Large intestine (tissue), 3 donors: ENCODE measurements around the gene ASCL1. TPM values are rescaled to one million over a fixed set of nuclear protein-coding genes. Genes with fewer than 3 reads are reported as not detected.

Experiments
- DNase-seq, 2 donors: peaks; one replicate each; pipeline versions ENCODE4 v3.0.0 to v3.0.0-alpha.2; 2013
- H3K27ac ChIP-seq: one replicate; pipeline ENCODE4 v1.5.1; 2013; ENCODE audit warnings: low read length
- H3K27me3 ChIP-seq: 2 replicates; pipeline ENCODE4 v1.6.1; 2013; ENCODE audit warnings: low read length; ENCODE audit not compliant: control insufficient read depth, insufficient read depth
- H3K36me3 ChIP-seq: 2 replicates; pipeline ENCODE4 v1.6.1; 2013; ENCODE audit warnings: low read length; ENCODE audit not compliant: control insufficient read depth, insufficient read depth
- H3K4me1 ChIP-seq: one replicate; pipeline ENCODE4 v1.6.1; 2013; ENCODE audit warnings: low read length; ENCODE audit not compliant: control insufficient read depth, insufficient read depth
- H3K4me3 ChIP-seq: one replicate; pipeline ENCODE4 v1.5.1; 2013; ENCODE audit warnings: low read length
- H3K9me3 ChIP-seq: one replicate; pipeline ENCODE4 v1.6.1; 2013; ENCODE audit warnings: mild to moderate bottlenecking, low read depth, low read length, moderate library complexity; ENCODE audit not compliant: control insufficient read depth
- WGBS: methylation state at CpG from one replicate; pipeline ENCODE4 v1.1.5; 2013; ENCODE audit warnings: low lambda C conversion rate; ENCODE audit not compliant: insufficient coverage; 5-methylcytosine and 5-hydroxymethylcytosine counted together
- polyA plus RNA-seq: library from polyadenylated mRNA; unstranded; fragments of 120-200 nt; gene quantifications from one replicate; pipeline ENCODE4 v1.2.1, GENCODE V29; 2013

Gene ASCL1
- polyA plus RNA-seq, 1 donor: 6.4 TPM

DNA sequence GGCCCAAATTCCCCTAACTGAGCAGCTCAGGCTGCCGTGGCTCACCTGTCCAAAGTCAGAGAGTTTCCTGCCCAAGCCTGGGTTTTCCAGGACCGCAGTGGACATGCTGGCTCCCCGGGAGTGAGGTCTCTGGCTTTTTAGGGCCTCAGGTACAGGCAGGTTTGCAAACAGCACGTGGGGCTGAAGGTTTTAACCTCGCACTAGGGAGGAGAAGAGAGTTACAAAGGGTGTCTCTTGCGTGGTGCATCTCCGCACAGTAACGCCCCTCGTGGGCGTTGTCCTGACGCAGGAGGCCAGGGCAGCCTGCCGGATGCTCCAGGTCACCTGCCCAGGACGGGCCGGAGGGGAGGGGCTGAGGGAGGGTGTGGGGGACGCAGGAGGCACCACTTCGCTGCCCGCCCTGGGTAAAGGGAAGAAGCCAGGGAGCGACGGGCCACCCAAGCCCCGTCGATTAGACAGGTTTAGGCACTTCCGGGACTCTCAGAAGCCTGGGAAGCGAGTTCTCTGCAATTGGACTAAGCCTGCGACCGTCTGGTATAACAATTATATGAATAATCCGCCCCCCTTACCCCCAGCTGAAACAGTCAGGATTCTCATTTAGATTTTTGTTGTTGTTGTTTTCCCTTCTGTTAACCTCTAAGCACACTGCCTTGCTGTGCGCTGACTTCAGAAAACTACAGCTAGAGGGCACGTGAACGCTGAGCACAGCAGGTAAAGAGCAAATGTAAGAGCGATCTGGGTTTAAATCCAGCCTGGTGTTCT is 40.3 kb upstream of the ASCL1 start, which contains the start of gene PAH:
Gene PAH (minus strand): TSS at position 219 of the 762 bp plus-strand sequence. CDS start 114 bp downstream, at position 105.
- Histone ChIP-seq H3K27ac (peak within 1 kb of the TSS; percentile 90), H3K4me3 (peak within 1 kb of the TSS; percentile 41), H3K27me3 (no peaks in the 10 kb centered on the region), H3K36me3 (no peaks in the 10 kb centered on the region), H3K9me3 (no peaks in the 10 kb centered on the region), H3K4me1 (peaks cover 38% of the 10 kb centered on the region)
- no CpG with 5 or more reads among the region's 30 CpGs for WGBS
- DNase-seq: peak; percentile 92 to 93

DNA sequence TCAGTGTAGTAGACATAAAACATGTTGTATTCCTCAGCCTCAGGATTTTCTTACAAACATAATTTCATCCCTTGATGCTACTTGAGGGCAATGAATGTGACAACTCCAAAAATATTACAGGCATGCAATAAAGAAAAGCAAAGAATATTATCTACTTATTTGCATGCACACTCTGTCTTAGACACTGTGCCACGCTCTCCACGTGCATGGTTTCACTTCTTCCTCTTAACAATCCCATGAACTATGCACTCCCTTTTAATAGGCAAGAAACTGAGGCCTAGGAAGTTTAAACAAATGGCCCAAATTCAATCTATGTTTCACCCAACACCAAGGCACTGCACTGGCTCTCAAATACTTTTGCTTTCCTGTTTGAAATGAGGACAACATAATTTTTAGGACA is 38.6 kb upstream of the ASCL1 start:
- DNase-seq: peak; percentile 26 to 63
- 7% methylated on average over 2 of the region's 2 CpGs for WGBS

DNA sequence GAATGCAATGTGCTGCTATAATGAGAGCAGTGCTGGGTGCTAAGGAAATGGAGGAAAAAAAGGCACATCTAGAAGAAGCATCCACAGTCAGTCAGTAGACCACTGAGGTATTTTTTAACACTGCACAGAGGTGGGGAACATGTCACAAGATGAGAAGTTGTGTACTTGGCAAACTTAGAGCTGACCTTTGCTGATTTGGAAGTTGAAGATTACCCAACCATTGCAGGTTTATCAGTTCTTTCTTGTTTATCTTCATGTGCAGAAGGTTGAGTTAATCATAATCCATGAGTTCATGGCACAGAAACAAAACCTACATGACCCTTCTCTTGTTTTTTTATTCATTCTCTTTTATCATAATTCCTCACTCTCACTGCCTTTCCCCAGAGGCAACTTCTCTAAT is 37.2 kb upstream of the ASCL1 start:
- Histone ChIP-seq H3K9me3 (no peaks in the 10 kb centered on the region), H3K27ac (peak overlapping the region; percentile 71), H3K27me3 (no peaks in the 10 kb centered on the region), H3K4me3 (no peak overlapping the region), H3K4me1 (peaks cover 38% of the 10 kb centered on the region), H3K36me3 (no peaks in the 10 kb centered on the region)
- peak; percentile 73 to 83 for DNase-seq

More for the DNA sequence above, 38.6 kb upstream of the ASCL1 start:
- Histone ChIP-seq H3K9me3 (no peaks in the 10 kb centered on the region), H3K27ac (peak overlapping the region; percentile 90), H3K4me1 (peaks cover 38% of the 10 kb centered on the region), H3K4me3 (no peak overlapping the region), H3K36me3 (no peaks in the 10 kb centered on the region), H3K27me3 (no peaks in the 10 kb centered on the region)

DNA sequence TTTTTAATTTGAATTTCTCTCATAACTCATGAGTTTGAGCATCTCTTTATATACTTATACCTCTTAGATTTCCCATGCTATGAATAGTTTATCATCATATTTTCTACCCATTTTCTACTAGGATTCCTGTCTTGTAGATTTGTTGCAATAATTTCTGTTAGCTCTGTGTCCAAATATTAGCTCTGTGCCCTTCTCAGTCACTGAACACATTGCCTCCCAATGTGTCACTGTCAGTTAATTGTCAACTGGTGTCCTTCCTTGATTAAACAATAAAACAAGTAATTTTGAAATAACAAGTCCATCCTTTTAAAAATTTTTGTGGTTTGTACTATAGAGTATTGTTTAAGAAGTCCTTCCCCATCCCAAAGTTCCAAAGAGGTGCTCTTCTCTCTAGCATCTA is 36.2 kb upstream of the ASCL1 start:
- Histone ChIP-seq H3K4me3 (no peak overlapping the region), H3K27ac (peak overlapping the region; percentile 29), H3K36me3 (no peaks in the 10 kb centered on the region), H3K9me3 (no peaks in the 10 kb centered on the region), H3K27me3 (no peaks in the 10 kb centered on the region), H3K4me1 (peaks cover 38% of the 10 kb centered on the region)
- no peak for DNase-seq

DNA sequence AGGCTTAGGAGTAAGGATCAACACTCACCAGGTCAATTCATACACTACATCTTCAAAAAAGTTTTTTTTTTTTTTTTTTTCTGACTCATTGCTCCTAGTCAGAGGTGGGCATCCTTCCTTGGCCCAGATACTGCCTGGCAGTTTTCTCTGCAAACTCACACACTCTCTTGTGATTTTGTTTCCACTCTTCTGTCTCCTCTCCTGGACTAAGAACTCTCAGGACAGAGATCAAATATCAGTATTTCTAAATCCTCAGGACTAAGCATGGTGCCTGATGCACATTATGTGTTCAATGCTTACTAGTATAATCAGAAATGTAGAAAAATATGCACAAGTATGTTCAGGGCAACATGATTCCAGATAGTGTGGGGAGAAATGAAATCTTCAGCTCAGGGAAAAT is 30.3 kb upstream of the ASCL1 start:
- Histone ChIP-seq H3K4me1 (no peaks in the 10 kb centered on the region), H3K27me3 (no peaks in the 10 kb centered on the region), H3K4me3 (no peak overlapping the region), H3K36me3 (no peaks in the 10 kb centered on the region), H3K27ac (no peak overlapping the region), H3K9me3 (no peaks in the 10 kb centered on the region)
- DNase-seq: no peak

DNA sequence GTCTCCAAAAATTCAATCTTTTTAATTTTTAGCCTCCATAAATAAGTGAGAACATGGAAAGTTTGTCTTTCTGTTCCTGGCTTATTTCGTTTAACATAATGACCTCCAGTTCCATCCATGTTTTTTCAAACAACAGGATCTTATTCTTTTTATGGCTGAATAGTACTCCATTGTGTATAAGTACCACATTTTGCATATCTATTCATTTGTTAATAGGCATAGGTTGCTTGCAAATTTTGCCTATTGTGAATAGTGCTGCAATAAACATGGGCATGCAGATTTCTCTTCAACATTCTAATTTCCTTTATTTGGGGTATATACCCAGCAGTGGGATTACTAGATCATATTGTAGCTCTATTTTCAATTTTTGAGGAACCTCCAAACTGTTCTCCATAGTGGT is 24.3 kb upstream of the ASCL1 start:
- WGBS: no CpG with 5 or more reads among the region's 1 CpG
- Histone ChIP-seq H3K4me3 (no peak overlapping the region), H3K4me1 (no peaks in the 10 kb centered on the region), H3K36me3 (no peaks in the 10 kb centered on the region), H3K9me3 (no peaks in the 10 kb centered on the region), H3K27ac (no peak overlapping the region), H3K27me3 (no peaks in the 10 kb centered on the region)
- no peak for DNase-seq

DNA sequence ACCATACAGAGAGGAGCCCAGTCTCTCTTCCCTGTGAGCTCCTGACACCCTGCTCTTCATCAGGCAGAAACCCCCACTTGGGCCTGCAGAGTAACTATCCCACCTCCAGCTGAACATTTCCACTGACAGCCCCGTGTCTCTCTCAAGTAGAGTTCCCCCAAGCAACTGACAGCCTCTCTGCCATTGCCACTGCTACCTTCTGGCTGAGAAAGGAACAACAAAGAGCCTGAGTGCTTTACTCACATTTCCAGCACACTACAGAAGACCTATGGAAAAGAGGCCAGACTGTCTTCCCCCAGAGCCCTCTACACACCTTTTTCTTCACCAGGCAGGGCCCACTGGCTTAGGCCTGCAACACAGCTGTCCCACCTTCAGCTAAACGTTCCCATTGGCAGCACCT is 18.4 kb upstream of the ASCL1 start:
- Histone ChIP-seq H3K9me3 (peaks cover 7% of the 10 kb centered on the region), H3K27ac (no peak overlapping the region), H3K27me3 (no peaks in the 10 kb centered on the region), H3K4me1 (no peaks in the 10 kb centered on the region), H3K36me3 (no peaks in the 10 kb centered on the region), H3K4me3 (no peak overlapping the region)
- DNase-seq: no peak
- no CpG with 5 or more reads among the region's 2 CpGs for WGBS

DNA sequence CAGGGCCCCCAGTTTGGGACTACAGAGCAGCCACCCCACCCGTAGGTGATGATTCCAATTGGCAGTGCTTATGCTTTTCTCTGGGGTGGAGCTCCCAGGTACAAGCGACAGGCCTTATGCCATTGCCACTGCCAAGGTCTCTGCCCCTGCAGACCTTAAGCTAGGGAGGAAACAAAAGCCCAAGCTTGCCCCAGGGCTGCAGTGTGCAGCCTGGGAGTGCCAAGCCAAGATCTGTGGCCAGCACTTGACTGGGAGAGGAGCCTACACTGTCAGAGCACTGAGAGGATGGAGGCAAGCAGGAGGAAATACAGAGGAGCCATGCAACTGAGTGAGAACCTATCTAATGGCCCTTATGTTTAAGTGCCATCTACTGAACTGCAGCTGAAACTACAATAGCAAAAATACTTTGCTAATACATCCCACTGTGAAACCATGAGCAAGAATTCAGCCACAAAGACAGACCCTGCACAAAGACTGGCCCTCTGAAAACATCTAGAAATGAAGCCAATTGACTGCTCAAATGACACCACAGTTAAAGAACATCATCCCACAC is 17.7 kb upstream of the ASCL1 start:
- no peaks in the 10 kb centered on the region for H3K27me3 ChIP-seq
- no peaks in the 10 kb centered on the region for H3K36me3 ChIP-seq
- peaks cover 7% of the 10 kb centered on the region for H3K9me3 ChIP-seq
- H3K27ac ChIP-seq: no peak overlapping the region
- no peak for DNase-seq
- H3K4me3 ChIP-seq: no peak overlapping the region
- no peaks in the 10 kb centered on the region for H3K4me1 ChIP-seq
- WGBS: no CpG with 5 or more reads among the region's 2 CpGs

DNA sequence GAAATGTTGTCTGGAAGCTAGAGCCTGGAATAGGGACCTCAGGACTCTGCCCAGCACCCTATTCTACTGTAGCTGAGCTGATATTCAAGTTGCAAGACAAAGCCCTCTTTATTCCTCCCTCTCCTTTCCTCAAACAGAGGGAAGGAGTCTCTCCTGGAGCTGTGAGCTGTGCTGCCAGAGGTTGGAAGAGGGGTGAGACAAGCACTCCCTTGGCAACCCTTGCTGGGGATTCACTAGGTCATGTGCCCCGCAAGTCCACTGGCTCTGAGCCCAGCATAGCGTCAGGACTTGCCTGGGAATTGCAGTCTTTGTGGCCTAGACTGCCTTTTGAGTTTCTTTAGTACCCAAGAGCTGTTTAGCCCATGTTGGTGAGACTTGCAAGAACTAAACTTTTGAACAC is 11.4 kb upstream of the ASCL1 start:
- H3K27me3 ChIP-seq: peaks cover 30% of the 10 kb centered on the region
- peaks cover 2% of the 10 kb centered on the region for H3K9me3 ChIP-seq
- H3K4me3 ChIP-seq: no peak overlapping the region
- no peak overlapping the region for H3K27ac ChIP-seq
- peaks cover 7% of the 10 kb centered on the region for H3K4me1 ChIP-seq
- DNase-seq: no peak
- no CpG with 5 or more reads among the region's 2 CpGs for WGBS
- no peaks in the 10 kb centered on the region for H3K36me3 ChIP-seq

DNA sequence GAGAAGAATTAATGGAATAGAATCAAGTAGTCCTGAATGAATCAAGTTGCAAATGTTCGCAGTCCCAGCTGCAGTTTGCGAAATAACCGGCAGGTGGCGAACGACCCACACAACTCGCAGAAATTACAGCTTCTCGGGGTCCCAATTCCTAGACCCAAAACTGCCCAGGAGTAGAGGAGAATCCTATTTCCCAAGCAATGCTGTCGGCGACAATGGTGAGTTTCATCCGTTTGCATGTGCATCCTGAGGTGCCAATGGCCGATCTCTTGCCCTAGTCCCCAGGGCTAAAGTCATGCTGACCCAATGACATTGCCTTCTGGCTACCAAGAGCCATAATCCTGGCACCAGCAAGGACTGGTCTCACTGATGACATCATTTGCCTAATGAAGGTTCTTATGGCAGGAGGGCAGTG is 8.5 kb upstream of the ASCL1 start:
- Histone ChIP-seq H3K4me1 (peaks cover 8% of the 10 kb centered on the region), H3K27ac (no peak overlapping the region), H3K4me3 (no peak overlapping the region), H3K36me3 (no peaks in the 10 kb centered on the region), H3K9me3 (no peaks in the 10 kb centered on the region), H3K27me3 (peaks cover 57% of the 10 kb centered on the region)
- no peak for DNase-seq
- no CpG with 5 or more reads among the region's 11 CpGs for WGBS
